IMR-90 (cell line): ENCODE results near the gene BOD1. TPM values are rescaled to one million over a fixed set of nuclear protein-coding genes. Genes with fewer than 3 reads are reported as not detected.

Source experiments
- ATAC-seq: fragments of 200-7000 bp; cut with Tn5 transposase; 2 replicates; pipeline ENCODE4 v1.9.1; 2020; ENCODE audit warnings: low read depth, mild to moderate bottlenecking, moderate library complexity
- BruUV-seq: library from RNA; stranded (reverse); fragments of 400-500 nt; replicated peaks from 2 replicates; lab custom pipeline; 2021; lab: Mats Ljungman, UMichigan
- CTCF ChIA-PET: fragments of 300-600 bp; formaldehyde crosslinking; extraction: SDS; loops from one replicate; lab custom pipeline; 2021; ENCODE audit warnings: antibody characterized with exemption; lab: Yijun Ruan, JAX
- POLR2A ChIA-PET: fragments of 300-600 bp; sonication (Branson Sonifier 250); formaldehyde crosslinking; loops from one replicate; lab custom pipeline; 2022; ENCODE audit warnings: antibody characterized with exemption; ENCODE audit not compliant: unreplicated experiment; lab: Charles Lee
- DNase-seq: peaks from one replicate; pipeline ENCODE4 v3.0.0; 2013
- H2AFZ ChIP-seq: replicated peaks from 2 replicates; pipeline ENCODE3; 2013; ENCODE audit warnings: low read length, mild to moderate bottlenecking; ENCODE audit not compliant: poor library complexity
- H2AK5ac ChIP-seq: 2 replicates; pipeline ENCODE4 v1.6.1; 2013; ENCODE audit warnings: low read depth, low read length, inconsistent platforms
- H2AK9ac ChIP-seq: replicated peaks from 2 replicates; pipeline ENCODE3; 2013; ENCODE audit warnings: mild to moderate bottlenecking, low read depth, low read length, moderate library complexity; ENCODE audit not compliant: poor library complexity
- H2BK120ac ChIP-seq: 2 replicates; pipeline ENCODE4 v1.6.1; 2013; ENCODE audit warnings: low read depth, low read length, inconsistent platforms
- H2BK15ac ChIP-seq: 3 replicates; pipeline ENCODE4 v1.6.1; 2013; ENCODE audit warnings: low read depth, low read length, inconsistent platforms
- H2BK20ac ChIP-seq: 2 replicates; pipeline ENCODE4 v1.6.1; 2013; ENCODE audit warnings: low read depth, mild to moderate bottlenecking, inconsistent platforms, low read length, moderate library complexity
- H2BK5ac ChIP-seq: 2 replicates; pipeline ENCODE4 v1.6.1; 2013; ENCODE audit warnings: mild to moderate bottlenecking, low read depth, low read length, inconsistent platforms; ENCODE audit not compliant: poor library complexity, severe bottlenecking
- H3K14ac ChIP-seq: replicated peaks from 2 replicates; pipeline ENCODE4 v1.6.1; 2013; ENCODE audit warnings: low read depth, low read length, inconsistent platforms
- H3K18ac ChIP-seq: 2 replicates; pipeline ENCODE4 v1.6.1; 2013; ENCODE audit warnings: low read depth, low read length, control low read depth
- H3K23ac ChIP-seq: 2 replicates; pipeline ENCODE4 v1.6.1; 2013; ENCODE audit warnings: low read depth, low read length, inconsistent platforms
- H3K27ac ChIP-seq: 2 replicates; pipeline ENCODE4 v1.5.1; 2013; ENCODE audit warnings: mild to moderate bottlenecking, control low read depth, low read length; ENCODE audit not compliant: insufficient read depth
- H3K27me3 ChIP-seq: 2 replicates; pipeline ENCODE4 v1.6.1; 2013; ENCODE audit warnings: low read length; ENCODE audit not compliant: control insufficient read depth, insufficient read depth
- H3K36me3 ChIP-seq: 2 replicates; pipeline ENCODE4 v1.6.1; 2013; ENCODE audit warnings: low read length, mixed read lengths; ENCODE audit not compliant: control insufficient read depth, insufficient read depth
- H3K4ac ChIP-seq: 2 replicates; pipeline ENCODE4 v1.6.1; 2013; ENCODE audit warnings: low read depth, low read length, inconsistent platforms
- H3K4me1 ChIP-seq: 2 replicates; pipeline ENCODE4 v1.6.1; 2013; ENCODE audit warnings: low read length, mixed read lengths; ENCODE audit not compliant: control insufficient read depth, insufficient read depth
- H3K4me2 ChIP-seq: 2 replicates; pipeline ENCODE4 v1.6.1; 2013; ENCODE audit warnings: low read depth, mild to moderate bottlenecking, control low read depth, low read length, moderate library complexity
- H3K4me3 ChIP-seq: 2 replicates; pipeline ENCODE4 v1.5.1; 2013; ENCODE audit warnings: low read depth, mild to moderate bottlenecking, control low read depth, low read length, moderate library complexity; ENCODE audit not compliant: insufficient read depth
- H3K56ac ChIP-seq: 2 replicates; pipeline ENCODE4 v1.6.1; 2013; ENCODE audit warnings: low read length, inconsistent platforms; ENCODE audit not compliant: insufficient read depth; ENCODE audit errors: extremely low read depth
- H3K79me1 ChIP-seq, 2 experiments: 2 replicates each; pipeline ENCODE4 v1.6.1; 2013; ENCODE audit warnings: low read length in 2 of 2, inconsistent platforms in 1 of 2, low read depth in 1 of 2
- H3K9ac ChIP-seq: 2 replicates; pipeline ENCODE4 v1.6.1; 2013; ENCODE audit warnings: low read depth, low read length, control low read depth
- H3K9me1 ChIP-seq: 2 replicates; pipeline ENCODE4 v1.6.1; 2013; ENCODE audit warnings: low read length, inconsistent platforms; ENCODE audit not compliant: insufficient read depth
- H3K9me3 ChIP-seq: 2 replicates; pipeline ENCODE4 v1.6.1; 2013; ENCODE audit warnings: low read length; ENCODE audit not compliant: control insufficient read depth, insufficient read depth
- H4K20me1 ChIP-seq: 2 replicates; pipeline ENCODE4 v1.6.1; 2013; ENCODE audit warnings: low read length, inconsistent platforms; ENCODE audit not compliant: insufficient read depth
- H4K5ac ChIP-seq: 2 replicates; pipeline ENCODE4 v1.6.1; 2013; ENCODE audit warnings: mild to moderate bottlenecking, low read depth, low read length, control low read depth
- H4K8ac ChIP-seq, 2 experiments: 2 replicates each; pipeline ENCODE4 v1.6.1; 2013; ENCODE audit warnings: low read depth in 2 of 2, low read length in 2 of 2, control low read depth in 1 of 2, inconsistent platforms in 1 of 2
- H4K91ac ChIP-seq: 2 replicates; pipeline ENCODE4 v1.6.1; 2013; ENCODE audit warnings: low read depth, low read length, inconsistent platforms; ENCODE audit not compliant: insufficient read depth
- CEBPB ChIP-seq: IDR thresholded peaks from 2 replicates; pipeline ENCODE4 v1.6.1; 2012; ENCODE audit warnings: low read depth, low read length, improper control_type of control experiment
- CTCF ChIP-seq: conservative IDR thresholded peaks from 2 replicates; pipeline ENCODE4 v1.5.1; 2012; ENCODE audit warnings: mild to moderate bottlenecking, low read depth, low read length, improper control_type of control experiment
- FOS ChIP-seq: fragments of 150-350 bp; IDR thresholded peaks from 2 replicates; pipeline ENCODE4 v1.6.1; 2016; ENCODE audit warnings: low read depth, low read length
- MAFK ChIP-seq: IDR thresholded peaks from 2 replicates; pipeline ENCODE4 v1.6.1; 2012; ENCODE audit warnings: low read depth, low read length, improper control_type of control experiment
- MXI1 ChIP-seq: IDR thresholded peaks from 2 replicates; pipeline ENCODE4 v1.6.1; 2012; ENCODE audit warnings: low read depth, mild to moderate bottlenecking, low read length, moderate library complexity, borderline replicate concordance
- NFE2L2 ChIP-seq: fragments of 150-350 bp; IDR thresholded peaks from 2 replicates; pipeline ENCODE4 v1.6.1; 2016; ENCODE audit warnings: low read depth, mild to moderate bottlenecking, low read length
- POLR2A ChIP-seq: IDR thresholded peaks from 2 replicates; pipeline ENCODE4 v1.6.1; 2012; ENCODE audit warnings: mild to moderate bottlenecking, low read depth, low read length
- RFX5 ChIP-seq: IDR thresholded peaks from 2 replicates; pipeline ENCODE4 v1.8.0; 2012; ENCODE audit warnings: low read depth, mild to moderate bottlenecking, low read length, moderate library complexity
- SMC3 ChIP-seq: fragments of 150-350 bp; IDR thresholded peaks from 2 replicates; pipeline ENCODE4 v1.6.1; 2016; ENCODE audit warnings: low read depth, mild to moderate bottlenecking, antibody characterized with exemption, low read length, moderate library complexity
- WGBS, 2 experiments: methylation state at CpG; one replicate each; pipeline versions ENCODE4 v1.1.5 to v1.1.7; 2013; ENCODE audit warnings: missing lambda C conversion rate in 2 of 2; ENCODE audit not compliant: insufficient read length in 1 of 2; ENCODE audit errors: extremely low coverage in 2 of 2; 5-methylcytosine and 5-hydroxymethylcytosine counted together
- dilution Hi-C: fragments of 300-500 bp; cut with HindIII; formaldehyde crosslinking; loops from one replicate; pipeline ENCODE4 v1.14.3; 2018; ENCODE audit warnings: low sequenced_read_pairs; ENCODE audit not compliant: unreplicated experiment
- in situ Hi-C: fragments of 300-500 bp; cut with MboI; formaldehyde crosslinking; loops from 3 replicates; pipeline ENCODE4 v1.14.3; 2019; ENCODE audit warnings: low sequenced_read_pairs, inconsistent platforms, mixed read lengths
- intact Hi-C: fragments of 100-400 bp; cut with micrococcal nuclease; formaldehyde crosslinking; loops from 2 replicates; pipeline ENCODE4 v1.10.0; 2022
- polyA plus RNA-seq, 3 experiments: library from polyadenylated mRNA; depleted of rRNA; stranded (reverse); fragments of >200 nt; gene quantifications; 2 replicates each; pipeline ENCODE4 v1.2.3, GENCODE V29; 2012; ENCODE audit warnings: low replicate concordance in 1 of 3
- total RNA-seq: library from RNA; depleted of rRNA; stranded (reverse); fragments of >200 nt; gene quantifications from 2 replicates; pipeline ENCODE4 v1.2.3, GENCODE V29; 2012

The BOD1 gene
- total and polyA plus RNA-seq, 2 of the 4 experiments (the other 2 are of a cell fraction) = 57.9 to 71.7 TPM

- Histone ChIP-seq H3K56ac (no peak overlapping the region), H3K9me1 (peaks cover 4% of the 10 kb centered on the region; the same call in 1 of the 2 replicates), H4K20me1 (no peaks in the 10 kb centered on the region), H3K4me3 (no peak overlapping the region), H2AFZ (peak overlapping the region; percentile 8), H3K79me1 (no peaks in the 10 kb centered on the region), H2BK15ac (no peak overlapping the region), H3K4ac (no peak overlapping the region), H3K14ac (no peak overlapping the region), H2BK20ac (no peak overlapping the region), H3K27me3 (peaks cover 19% of the 10 kb centered on the region), H4K5ac (no peak overlapping the region), H2BK5ac (no peak overlapping the region), H3K36me3 (no peaks in the 10 kb centered on the region), H3K9ac (no peak overlapping the region), H3K18ac (no peak overlapping the region), H4K8ac (no peak overlapping the region), H3K4me2 (no peak overlapping the region), H2BK120ac (no peak overlapping the region), H3K9me3 (no peaks in the 10 kb centered on the region), H2AK5ac (no peak overlapping the region), H3K27ac (no peak overlapping the region), H2AK9ac (no peak overlapping the region), H3K4me1 (0 out of 2 replicates have a peak, but pooled peaks cover 5% of the 10 kb centered on the region), H3K23ac (no peak overlapping the region), H4K91ac (no peak overlapping the region)
- intact Hi-C loops = no loop called here
- DNase-seq (no peak), ATAC-seq (no peak)
- POLR2A ChIA-PET = interaction anchor here (0.6 kb wide), 1 partner anchor 83 kb away, joined by 3 read pairs; no protein-coding TSS in a partner anchor
- BruUV-seq = no TSS peak
- CTCF ChIA-PET = no interaction called here
- TF ChIP-seq CEBPB = no peak
- TF ChIP-seq CTCF = 0 out of 2 replicates have a peak, but pooled peaks have one; percentile 11
- no peak for TF ChIP-seq MAFK
- no peak for TF ChIP-seq POLR2A
- TF ChIP-seq SMC3 = peak; percentile 20; the same call in 1 of the 2 replicates
- TF ChIP-seq MXI1 = no peak
- no peak for TF ChIP-seq RFX5
- TF ChIP-seq NFE2L2 = no peak
- no peak for TF ChIP-seq FOS
- in situ Hi-C loops = no loop called here
- no CpG with 5 or more reads among the region's 4 CpGs for WGBS, 2 experiments
- dilution Hi-C loops = no loop called here
Measured at GRCh38 chr5:173640156-173640804, 23.8 kb upstream of the BOD1 start.
